ENCODE results near the gene EIF4G2.

The EIF4G2 gene

DNA sequence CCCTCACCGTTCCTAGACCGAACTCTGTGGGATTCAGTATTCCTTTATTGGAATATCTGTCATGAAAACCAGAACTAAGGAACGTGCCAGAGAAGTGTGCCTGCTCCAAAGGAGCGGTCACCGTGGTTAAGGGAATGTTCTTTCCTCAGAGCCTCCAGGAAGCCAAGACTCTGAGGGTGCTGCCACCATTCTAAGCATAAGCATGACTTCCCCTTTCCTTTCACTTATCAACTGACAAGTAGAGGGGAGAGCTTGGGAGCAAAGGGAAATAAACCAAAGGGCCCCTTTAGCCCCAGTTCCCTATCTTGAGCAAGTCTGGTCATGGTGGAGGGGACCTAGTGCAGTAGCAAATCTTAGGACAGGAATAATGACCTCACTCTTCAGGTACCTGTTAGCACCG, 30.9 kb downstream of the EIF4G2 start:
- TF ChIP-seq, protein P1, sequence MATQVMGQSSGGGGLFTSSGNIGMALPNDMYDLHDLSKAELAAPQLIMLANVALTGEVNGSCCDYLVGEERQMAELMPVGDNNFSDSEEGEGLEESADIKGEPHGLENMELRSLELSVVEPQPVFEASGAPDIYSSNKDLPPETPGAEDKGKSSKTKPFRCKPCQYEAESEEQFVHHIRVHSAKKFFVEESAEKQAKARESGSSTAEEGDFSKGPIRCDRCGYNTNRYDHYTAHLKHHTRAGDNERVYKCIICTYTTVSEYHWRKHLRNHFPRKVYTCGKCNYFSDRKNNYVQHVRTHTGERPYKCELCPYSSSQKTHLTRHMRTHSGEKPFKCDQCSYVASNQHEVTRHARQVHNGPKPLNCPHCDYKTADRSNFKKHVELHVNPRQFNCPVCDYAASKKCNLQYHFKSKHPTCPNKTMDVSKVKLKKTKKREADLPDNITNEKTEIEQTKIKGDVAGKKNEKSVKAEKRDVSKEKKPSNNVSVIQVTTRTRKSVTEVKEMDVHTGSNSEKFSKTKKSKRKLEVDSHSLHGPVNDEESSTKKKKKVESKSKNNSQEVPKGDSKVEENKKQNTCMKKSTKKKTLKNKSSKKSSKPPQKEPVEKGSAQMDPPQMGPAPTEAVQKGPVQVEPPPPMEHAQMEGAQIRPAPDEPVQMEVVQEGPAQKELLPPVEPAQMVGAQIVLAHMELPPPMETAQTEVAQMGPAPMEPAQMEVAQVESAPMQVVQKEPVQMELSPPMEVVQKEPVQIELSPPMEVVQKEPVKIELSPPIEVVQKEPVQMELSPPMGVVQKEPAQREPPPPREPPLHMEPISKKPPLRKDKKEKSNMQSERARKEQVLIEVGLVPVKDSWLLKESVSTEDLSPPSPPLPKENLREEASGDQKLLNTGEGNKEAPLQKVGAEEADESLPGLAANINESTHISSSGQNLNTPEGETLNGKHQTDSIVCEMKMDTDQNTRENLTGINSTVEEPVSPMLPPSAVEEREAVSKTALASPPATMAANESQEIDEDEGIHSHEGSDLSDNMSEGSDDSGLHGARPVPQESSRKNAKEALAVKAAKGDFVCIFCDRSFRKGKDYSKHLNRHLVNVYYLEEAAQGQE (IDR thresholded peaks at IDR 0.05; ENCODE audit: insufficient read depth in 1 of 2, low read depth in 2 of 2, low read length in 2 of 2): no peak
- TF ChIP-seq FOXP2 (optimal IDR thresholded peaks at IDR 0.05; ENCODE audit: borderline replicate concordance, extremely low read depth, extremely low read length, insufficient read depth): no peak

DNA sequence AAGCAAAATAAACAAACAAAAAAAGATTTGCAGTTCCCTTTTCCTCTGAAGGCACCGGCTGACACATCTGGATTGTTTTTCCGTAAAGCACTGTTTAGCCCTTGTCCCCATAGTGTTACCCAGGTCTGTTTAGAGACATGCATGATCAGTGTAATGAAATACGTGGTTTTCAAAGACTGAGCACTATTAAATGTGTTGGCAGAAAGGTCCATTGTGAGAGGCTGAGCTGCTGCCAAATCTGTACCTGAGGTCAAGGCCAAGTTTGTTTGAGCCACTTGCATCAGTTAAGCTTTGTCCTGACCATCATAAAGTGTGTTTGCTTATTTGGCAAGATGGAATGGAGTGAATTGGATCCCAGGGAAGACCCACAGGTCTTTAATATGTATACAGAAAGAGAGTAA, 31.3 kb downstream of the EIF4G2 start:
- TF ChIP-seq, protein P1 (IDR thresholded peaks at IDR 0.05; ENCODE audit: insufficient read depth in 1 of 2, low read depth in 2 of 2, low read length in 2 of 2): no peak
- TF ChIP-seq TAF1 (IDR thresholded peaks at IDR 0.05; ENCODE audit: borderline replicate concordance, insufficient read depth, low read length) (no peak), FOXP2 (optimal IDR thresholded peaks at IDR 0.05; ENCODE audit: borderline replicate concordance, extremely low read depth, extremely low read length, insufficient read depth) (no peak), POLR2AphosphoS5 (IDR thresholded peaks at IDR 0.05; ENCODE audit: low read depth, low read length) (no peak), SIN3A (IDR thresholded peaks at IDR 0.05; ENCODE audit: borderline replicate concordance, insufficient read depth, low read length) (no peak)

DNA sequence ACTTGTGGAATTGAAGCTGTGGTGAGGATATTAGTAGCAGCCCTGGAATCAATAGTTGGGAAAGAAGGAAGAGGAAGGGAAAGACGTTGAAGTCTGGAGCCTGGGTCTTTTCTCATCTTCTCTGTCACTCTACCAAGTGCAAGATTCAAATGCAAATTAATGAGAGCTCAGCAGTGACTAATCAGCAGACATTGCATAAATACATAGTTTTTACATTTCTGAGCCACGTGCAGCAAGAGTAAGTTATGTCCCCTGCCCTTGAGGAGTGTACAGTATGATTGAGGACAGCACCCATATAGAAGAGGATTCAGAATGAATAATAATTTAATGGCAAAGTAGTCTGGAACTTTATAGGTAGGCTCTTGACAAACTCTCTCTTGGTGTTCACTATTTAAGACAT, 33.9 kb downstream of the EIF4G2 start:
- TF ChIP-seq, protein P1 (IDR thresholded peaks at IDR 0.05; ENCODE audit: insufficient read depth in 1 of 2, low read depth in 2 of 2, low read length in 2 of 2): no peak
- TF ChIP-seq TAF1 (IDR thresholded peaks at IDR 0.05; ENCODE audit: borderline replicate concordance, insufficient read depth, low read length) (no peak), POLR2AphosphoS5 (IDR thresholded peaks at IDR 0.05; ENCODE audit: low read depth, low read length) (no peak), SIN3A (IDR thresholded peaks at IDR 0.05; ENCODE audit: borderline replicate concordance, insufficient read depth, low read length) (no peak)

- TF ChIP-seq POLR2AphosphoS5 (IDR thresholded peaks at IDR 0.05; ENCODE audit: low read depth, low read length): no peak
- TF ChIP-seq SIN3A (IDR thresholded peaks at IDR 0.05; ENCODE audit: borderline replicate concordance, insufficient read depth, low read length): no peak
- no peak for TF ChIP-seq TAF1 (IDR thresholded peaks at IDR 0.05; ENCODE audit: borderline replicate concordance, insufficient read depth, low read length)
- TF ChIP-seq FOXP2 (optimal IDR thresholded peaks at IDR 0.05; ENCODE audit: borderline replicate concordance, extremely low read depth, extremely low read length, insufficient read depth): no peak
- TF ChIP-seq, protein P1 (IDR thresholded peaks at IDR 0.05; ENCODE audit: insufficient read depth in 1 of 2, low read depth in 2 of 2, low read length in 2 of 2): no peak
Observed at GRCh38 chr11:10771457-10771856, 37.3 kb downstream of the EIF4G2 start.

- TF ChIP-seq FOXP2 (optimal IDR thresholded peaks at IDR 0.05; ENCODE audit: borderline replicate concordance, extremely low read depth, extremely low read length, insufficient read depth) (no peak), POLR2AphosphoS5 (IDR thresholded peaks at IDR 0.05; ENCODE audit: low read depth, low read length) (no peak)
- TF ChIP-seq, protein P1 (IDR thresholded peaks at IDR 0.05; ENCODE audit: insufficient read depth in 1 of 2, low read depth in 2 of 2, low read length in 2 of 2): no peak
Observed at GRCh38 chr11:10770626-10771254, 38.0 kb downstream of the EIF4G2 start.

Data from PFSK-1 (cell line).